B cell (primary cell): Measurements from ENCODE around the gene LZTFL1. TPM values are rescaled to one million over a fixed set of nuclear protein-coding genes. Genes with fewer than 3 reads are reported as not detected.

Experiments
- ATAC-seq: fragments of 200-7000 bp; cut with Tn5 transposase; one replicate; pipeline ENCODE4 v1.10.0; 2021; ENCODE audit warnings: low read depth, mild to moderate bottlenecking, moderate number of reproducible peaks, moderate library complexity
- CTCF ChIA-PET: fragments of 350-600 bp; sonication (Branson Sonifier 250); formaldehyde crosslinking; loops from one replicate; lab custom pipeline; 2021; ENCODE audit warnings: antibody characterized with exemption, inconsistent platforms; lab: Charles Lee
- POLR2A ChIA-PET: fragments of 350-600 bp; sonication (Branson Sonifier 250); formaldehyde crosslinking; loops from one replicate; lab custom pipeline; 2021; ENCODE audit warnings: antibody characterized with exemption; lab: Charles Lee
- DNase-seq: peaks from one replicate; pipeline ENCODE4 v3.0.0; 2013
- H2AFZ ChIP-seq: 2 replicates; pipeline ENCODE4 v1.6.1; 2012; ENCODE audit warnings: mild to moderate bottlenecking, low read depth, low read length; ENCODE audit not compliant: insufficient read depth, poor library complexity, severe bottlenecking
- H3K27ac ChIP-seq, 2 donors: 1 replicate in 1 of 2; 2 replicates in 1 of 2; pipeline ENCODE4 v1.5.1; 2012 to 2013; ENCODE audit warnings: low read length in 2 of 2, mild to moderate bottlenecking in 2 of 2, moderate library complexity in 1 of 2
- H3K27me3 ChIP-seq, 4 experiments: fragments of 200-600 bp in 1 of 4; sonication (generic) in 1 of 4; replicated peaks in 1 of 4; 1 replicate in 2 of 4; 2 replicates in 2 of 4; pipeline versions ENCODE4 v1.6.1 to v1.7.0; 2013 to 2016; ENCODE audit warnings: low read length in 3 of 4, mild to moderate bottlenecking in 2 of 4, mixed read lengths in 1 of 4, moderate library complexity in 1 of 4; ENCODE audit not compliant: insufficient read depth in 4 of 4, control insufficient read depth in 3 of 4; ENCODE audit errors: control extremely low read depth in 1 of 4
- H3K36me3 ChIP-seq, 2 experiments: replicated peaks in 1 of 2; 1 replicate in 1 of 2; 2 replicates in 1 of 2; pipeline versions ENCODE4 v1.6.1 to v1.7.1; 2013; ENCODE audit warnings: low read length in 1 of 2; ENCODE audit not compliant: insufficient read depth in 2 of 2, control insufficient read depth in 1 of 2; ENCODE audit errors: control extremely low read depth in 1 of 2, extremely low read depth in 1 of 2
- H3K4me1 ChIP-seq, 2 donors: fragments of 200-600 bp in 1 of 2; sonication (generic) in 1 of 2; 1 replicate in 1 of 2; 2 replicates in 1 of 2; pipeline versions ENCODE4 v1.5.1 to v1.6.1; 2013 to 2017; ENCODE audit warnings: low read length in 2 of 2; ENCODE audit not compliant: control insufficient read depth in 2 of 2, insufficient read depth in 2 of 2
- H3K4me2 ChIP-seq: replicated peaks from 2 replicates; pipeline ENCODE3; 2012; ENCODE audit warnings: mild to moderate bottlenecking, low read depth, low read length; ENCODE audit not compliant: poor library complexity, severe bottlenecking
- H3K4me3 ChIP-seq, 5 experiments: fragments of 200-600 bp in 1 of 5; sonication (generic) in 1 of 5; 1 replicate in 3 of 5; 2 replicates in 2 of 5; pipeline versions ENCODE4 v1.5.1 to v1.7.0; 2011 to 2016; ENCODE audit warnings: low read length in 4 of 5, mild to moderate bottlenecking in 4 of 5, low read depth in 2 of 5, control low read depth in 1 of 5, moderate library complexity in 1 of 5; ENCODE audit not compliant: insufficient read depth in 1 of 5; ENCODE audit errors: control extremely low read depth in 1 of 5, extremely low read depth in 1 of 5
- H3K79me2 ChIP-seq: fragments of 200-600 bp; sonication (generic); one replicate; pipeline ENCODE4 v1.6.0; 2016; ENCODE audit warnings: low read length; ENCODE audit not compliant: control insufficient read depth, insufficient read depth
- H3K9ac ChIP-seq: fragments of 200-600 bp; sonication (generic); 2 replicates; pipeline ENCODE4 v1.6.1; 2017; ENCODE audit warnings: mild to moderate bottlenecking, low read length, moderate library complexity
- H3K9me3 ChIP-seq, 3 donors: one replicate each; pipeline versions ENCODE4 v1.6.1 to v1.7.1; 2013; ENCODE audit warnings: low read length in 2 of 3; ENCODE audit not compliant: control insufficient read depth in 2 of 3, insufficient read depth in 1 of 3; ENCODE audit errors: control extremely low read depth in 1 of 3
- H4K20me1 ChIP-seq: 2 replicates; pipeline ENCODE4 v1.6.0; 2012; ENCODE audit warnings: mild to moderate bottlenecking, low read length; ENCODE audit not compliant: insufficient read depth, control insufficient read depth, poor library complexity, severe bottlenecking
- H3K27ac Mint-ChIP-seq: one replicate; pipeline ENCODE4 v1.8.0; 2021; ENCODE audit warnings: mixed read lengths
- H3K27me3 Mint-ChIP-seq: one replicate; pipeline ENCODE4 v1.8.0; 2021; ENCODE audit warnings: mixed read lengths
- H3K4me1 Mint-ChIP-seq: one replicate; pipeline ENCODE4 v1.8.0; 2021; ENCODE audit warnings: mixed read lengths
- H3K4me3 Mint-ChIP-seq: one replicate; pipeline ENCODE4 v1.8.0; 2021; ENCODE audit warnings: mixed read lengths
- H3K9me3 Mint-ChIP-seq: one replicate; pipeline ENCODE4 v1.8.0; 2022; ENCODE audit warnings: mixed read lengths; ENCODE audit not compliant: insufficient read depth
- EZH2 ChIP-seq: IDR thresholded peaks from 2 replicates; pipeline ENCODE4 v1.6.1; 2012; ENCODE audit warnings: borderline replicate concordance, low read depth, mild to moderate bottlenecking, moderate library complexity, low read length; ENCODE audit not compliant: insufficient read depth, poor library complexity, severe bottlenecking
- WGBS: methylation state at CpG from one replicate; pipeline ENCODE4 v1.1.5; 2013; ENCODE audit warnings: missing lambda C conversion rate; ENCODE audit not compliant: insufficient coverage; 5-methylcytosine and 5-hydroxymethylcytosine counted together
- intact Hi-C: fragments of 100-400 bp; cut with micrococcal nuclease; formaldehyde crosslinking; loops from one replicate; pipeline ENCODE4 v1.10.0; 2022
- polyA plus RNA-seq: library from polyadenylated mRNA; depleted of rRNA; stranded (reverse); fragments of >200 nt; gene quantifications from 2 replicates; pipeline ENCODE4 v1.2.3, GENCODE V29; 2012
- total RNA-seq, 2 donors: library from RNA; stranded (reverse); fragments of 120-200 nt in 1 of 2; gene quantifications; 1 replicate in 1 of 2; 2 replicates in 1 of 2; pipeline versions ENCODE4 v1.2.3 to v1.2.4, GENCODE V29; 2013 to 2022
- TF ChIP-seq, protein P1 (sequence below): fragments of 200-600 bp; IDR thresholded peaks from one replicate; pipeline ENCODE4 v1.8.0; 2022; ENCODE audit warnings: antibody characterized with exemption, mild to moderate bottlenecking

The LZTFL1 gene
- total and polyA plus RNA-seq, 2 donors (not counting 1 experiment from before 2014, with no cell fraction given): 16.5 to 17.8 TPM

DNA sequence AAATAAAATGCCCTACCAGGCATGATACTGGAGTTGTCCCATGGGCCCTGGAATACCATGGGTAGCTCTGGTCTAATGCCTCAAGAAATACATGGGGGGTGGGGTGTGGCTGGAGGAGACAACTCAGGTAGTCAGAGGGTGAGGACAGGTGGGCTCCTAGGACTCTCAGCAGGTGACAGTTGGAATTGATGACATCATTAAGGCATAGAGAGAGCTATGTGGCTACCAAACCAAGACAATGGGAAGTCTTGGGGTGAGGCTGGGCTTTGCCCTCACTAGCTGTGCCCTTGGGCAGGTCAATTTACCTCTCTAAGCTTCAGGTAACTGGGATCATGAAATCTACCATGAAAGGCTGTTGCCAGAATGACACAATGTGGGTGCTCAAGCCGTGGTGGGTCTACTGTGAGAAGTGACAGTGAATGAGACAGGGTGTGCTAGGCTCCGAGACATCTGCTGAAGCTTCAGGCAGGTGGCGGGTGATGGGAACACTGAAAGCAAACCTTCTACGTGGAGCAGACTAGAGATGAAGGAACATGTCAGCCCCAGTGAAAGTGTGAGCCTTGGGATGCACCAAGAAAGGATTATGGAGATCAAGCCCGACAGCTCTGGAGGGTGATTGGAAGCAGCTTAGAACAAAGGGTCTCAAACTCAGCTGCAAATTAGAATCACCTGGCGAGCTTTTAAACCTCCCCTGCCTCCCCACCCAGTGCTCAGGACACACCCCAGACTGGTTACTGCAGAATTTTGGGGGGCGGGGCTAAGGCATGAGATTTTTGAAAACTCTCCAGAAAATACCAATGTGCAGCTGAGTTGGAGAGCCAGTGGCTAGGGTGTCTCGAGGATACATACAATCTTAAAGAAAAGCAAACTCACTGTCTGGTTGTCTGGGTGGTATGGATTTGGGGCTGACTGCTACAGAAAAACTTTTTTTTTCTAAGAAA lies 67.1 kb downstream of the LZTFL1 start:
- Mint-ChIP-seq H3K9me3 (no peaks in the 10 kb centered on the region), H3K27ac (no peak overlapping the region), H3K27me3 (peaks cover 13% of the 10 kb centered on the region), H3K4me3 (no peak overlapping the region), H3K4me1 (no peaks in the 10 kb centered on the region)
- ATAC-seq: no peak
- intact Hi-C loops: no loop called here
- Histone ChIP-seq H3K4me2 (no peak overlapping the region), H2AFZ (no peak overlapping the region), H3K27me3 (peaks cover 0 to 6% (median 0%) of the 10 kb centered on the region in 4 experiments), H3K27ac (no peak overlapping the region), H4K20me1 (no peaks in the 10 kb centered on the region), H3K4me3 (no peak overlapping the region), H3K79me2 (no peaks in the 10 kb centered on the region), H3K36me3 (no peaks in the 10 kb centered on the region), H3K9me3 (no peaks in the 10 kb centered on the region), H3K4me1 (no peaks in the 10 kb centered on the region), H3K9ac (no peak overlapping the region)
- ChIA-PET CTCF (no interaction called here), POLR2A (no interaction called here)
- WGBS: 87% methylated on average over 3 of the region's 8 CpGs
- no peak for DNase-seq
- TF ChIP-seq, protein P1, sequence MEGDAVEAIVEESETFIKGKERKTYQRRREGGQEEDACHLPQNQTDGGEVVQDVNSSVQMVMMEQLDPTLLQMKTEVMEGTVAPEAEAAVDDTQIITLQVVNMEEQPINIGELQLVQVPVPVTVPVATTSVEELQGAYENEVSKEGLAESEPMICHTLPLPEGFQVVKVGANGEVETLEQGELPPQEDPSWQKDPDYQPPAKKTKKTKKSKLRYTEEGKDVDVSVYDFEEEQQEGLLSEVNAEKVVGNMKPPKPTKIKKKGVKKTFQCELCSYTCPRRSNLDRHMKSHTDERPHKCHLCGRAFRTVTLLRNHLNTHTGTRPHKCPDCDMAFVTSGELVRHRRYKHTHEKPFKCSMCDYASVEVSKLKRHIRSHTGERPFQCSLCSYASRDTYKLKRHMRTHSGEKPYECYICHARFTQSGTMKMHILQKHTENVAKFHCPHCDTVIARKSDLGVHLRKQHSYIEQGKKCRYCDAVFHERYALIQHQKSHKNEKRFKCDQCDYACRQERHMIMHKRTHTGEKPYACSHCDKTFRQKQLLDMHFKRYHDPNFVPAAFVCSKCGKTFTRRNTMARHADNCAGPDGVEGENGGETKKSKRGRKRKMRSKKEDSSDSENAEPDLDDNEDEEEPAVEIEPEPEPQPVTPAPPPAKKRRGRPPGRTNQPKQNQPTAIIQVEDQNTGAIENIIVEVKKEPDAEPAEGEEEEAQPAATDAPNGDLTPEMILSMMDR: no peak
- no peak for TF ChIP-seq EZH2
